HepG2 (cell line): ENCODE results near the gene AHCY. TPM values are rescaled to one million over a fixed set of nuclear protein-coding genes. Genes with fewer than 3 reads are reported as not detected.

ENCODE experiments used
- ATAC-seq: fragments of 200-7000 bp; cut with Tn5 transposase; 3 replicates; pipeline ENCODE4 v1.9.1; 2020; ENCODE audit warnings: mild to moderate bottlenecking, moderate library complexity
- BruUV-seq: library from RNA; stranded (reverse); fragments of 400-500 nt; replicated peaks from 2 replicates; lab custom pipeline; 2021; lab: Mats Ljungman, UMichigan
- CTCF ChIA-PET: fragments of 300-600 bp; formaldehyde crosslinking; extraction: SDS; loops from one replicate; lab custom pipeline; 2021; ENCODE audit warnings: low total read pairs, inconsistent platforms, low intra/inter-chr PET ratio; lab: Yijun Ruan, JAX
- POLR2A ChIA-PET: fragments of 350-600 bp; sonication (Branson Sonifier 250); formaldehyde crosslinking; loops from one replicate; lab custom pipeline; 2020; ENCODE audit warnings: antibody characterized with exemption, inconsistent platforms; lab: Yijun Ruan, JAX
- DNase-seq: peaks from one replicate; pipeline ENCODE4 v3.0.0-alpha.2; 2015; ENCODE audit warnings: low spot score
- FAIRE-seq: peaks from 3 replicates; lab custom pipeline; 2011; peaks lifted over from hg19 to GRCh38; lab: Jason Lieb, UNC
- H2AFZ ChIP-seq: one replicate; pipeline ENCODE4 v1.6.1; 2011; ENCODE audit warnings: low read length, inconsistent platforms
- H3K27ac ChIP-seq: fragments of 300-600 bp; 3 replicates; pipeline ENCODE4 v1.8.0; 2011; ENCODE audit warnings: mixed run types, mild to moderate bottlenecking, mixed read lengths, low read length, inconsistent platforms; ENCODE audit not compliant: insufficient read depth; ENCODE audit errors: extremely low read length
- H3K27me3 ChIP-seq, 2 experiments: fragments of 200-600 bp in 1 of 2; 2 replicates in 1 of 2; 3 replicates in 1 of 2; pipeline versions ENCODE4 v1.6.0 to v1.8.0; 2011; ENCODE audit warnings: low read length in 2 of 2, mild to moderate bottlenecking in 2 of 2, moderate library complexity in 2 of 2, inconsistent platforms in 1 of 2; ENCODE audit not compliant: insufficient read depth in 2 of 2, control insufficient read depth in 1 of 2
- H3K36me3 ChIP-seq, 2 experiments: fragments of 200-600 bp in 1 of 2; replicated peaks in 1 of 2; 2 replicates in 1 of 2; 3 replicates in 1 of 2; pipeline versions ENCODE4 v1.5.1 to v1.8.0; 2011; ENCODE audit warnings: low read length in 2 of 2, inconsistent platforms in 1 of 2; ENCODE audit not compliant: insufficient read depth in 2 of 2, control insufficient read depth in 1 of 2
- H3K4me1 ChIP-seq: 2 replicates; pipeline ENCODE4 v1.5.1; 2012; ENCODE audit warnings: low read length, inconsistent platforms; ENCODE audit not compliant: insufficient read depth
- H3K4me2 ChIP-seq: 2 replicates; pipeline ENCODE4 v1.6.0; 2011; ENCODE audit warnings: low read depth, low read length, inconsistent platforms
- H3K4me3 ChIP-seq, 3 experiments: fragments of 200-600 bp in 1 of 3; sonication (generic), shearing (Covaris generic) in 1 of 3; replicated peaks in 1 of 3; 2 replicates each; pipeline ENCODE4 v1.5.1; 2011 to 2016; ENCODE audit warnings: low read length in 3 of 3, inconsistent platforms in 2 of 3, low read depth in 2 of 3, mild to moderate bottlenecking in 2 of 3, control low read depth in 1 of 3, mixed read lengths in 1 of 3; ENCODE audit not compliant: insufficient read depth in 1 of 3
- H3K79me2 ChIP-seq: one replicate; pipeline ENCODE4 v1.6.1; 2011; ENCODE audit warnings: low read length, inconsistent platforms; ENCODE audit not compliant: insufficient read depth
- H3K9ac ChIP-seq: 2 replicates; pipeline ENCODE4 v1.6.0; 2011; ENCODE audit warnings: mild to moderate bottlenecking, low read depth, low read length, inconsistent platforms; ENCODE audit not compliant: insufficient read depth
- H3K9me3 ChIP-seq: 2 replicates; pipeline ENCODE4 v1.5.1; 2012; ENCODE audit warnings: mild to moderate bottlenecking, low read length
- H4K20me1 ChIP-seq: 2 replicates; pipeline ENCODE4 v1.6.0; 2011; ENCODE audit warnings: inconsistent platforms, mild to moderate bottlenecking, low read length, moderate library complexity; ENCODE audit not compliant: insufficient read depth
- BHLHE40 ChIP-seq: IDR thresholded peaks from 2 replicates; pipeline ENCODE4 v1.6.1; 2011; ENCODE audit warnings: low read length, improper control_type of control experiment
- TSC22D2 ChIP-seq: sonication (generic); formaldehyde crosslinking; IDR thresholded peaks from 2 replicates; pipeline ENCODE4 v1.5.1; 2020; ENCODE audit warnings: missing genetic modification reagents, mild to moderate bottlenecking, borderline replicate concordance
- ZFP36L1 ChIP-seq: sonication (generic); formaldehyde crosslinking; IDR thresholded peaks from 2 replicates; pipeline ENCODE4 v1.8.0; 2022; ENCODE audit warnings: mild to moderate bottlenecking, missing genetic modification reagents, moderate library complexity
- ZNF563 ChIP-seq: sonication (generic); formaldehyde crosslinking; IDR thresholded peaks from 2 replicates; pipeline ENCODE4 v1.8.0; 2022; ENCODE audit warnings: mild to moderate bottlenecking, moderate library complexity, missing genetic modification reagents
- ZNF605 ChIP-seq: sonication (generic); formaldehyde crosslinking; IDR thresholded peaks from 2 replicates; pipeline ENCODE4 v1.8.0; 2022; ENCODE audit warnings: mild to moderate bottlenecking, missing genetic modification reagents
- ZNF629 ChIP-seq: sonication (generic); formaldehyde crosslinking; conservative IDR thresholded peaks from 2 replicates; pipeline ENCODE4 v1.5.0; 2020; ENCODE audit warnings: missing genetic modification reagents
- WGBS: methylation state at CpG from one replicate; pipeline ENCODE4 v1.1.6; 2017; ENCODE audit warnings: low lambda C conversion rate; 5-methylcytosine and 5-hydroxymethylcytosine counted together
- in situ Hi-C: cut with HindIII; loops from 2 replicates; pipeline ENCODE4 v1.10.0; 2017; ENCODE audit warnings: low pct_unique_long_range_greater_than_20kb; ENCODE audit not compliant: extremely low pct_ligation_motif_present
- intact Hi-C: fragments of 100-400 bp; cut with micrococcal nuclease; formaldehyde crosslinking; loops from one replicate; pipeline ENCODE4 v1.10.0; 2022; ENCODE audit not compliant: unreplicated experiment
- polyA plus RNA-seq, 8 experiments: library from polyadenylated mRNA; depleted of rRNA in 3 of 8; stranded (reverse) in 7 of 8; unstranded in 1 of 8; fragments of >200 nt; fragmentation: Illumina TruSeq in 4 of 8; extraction: Trizol in 4 of 8; gene quantifications; 2 replicates each; pipeline versions ENCODE4 v1.2.1 to v1.2.3, GENCODE V29; 2011 to 2016; ENCODE audit warnings: low read depth in 4 of 8, missing spikeins in 1 of 8, mixed read lengths in 1 of 8; ENCODE audit not compliant: insufficient read depth in 1 of 8
- total RNA-seq, 5 experiments: library from RNA; depleted of rRNA; stranded (reverse); fragments of >200 nt; fragmentation: Illumina TruSeq; extraction: Trizol; gene quantifications; 2 replicates each; pipeline ENCODE4 v1.2.3, GENCODE V29; 2016; ENCODE audit warnings: low read depth in 1 of 5
- TF ChIP-seq, protein P1 (sequence below): IDR thresholded peaks from 2 replicates; pipeline ENCODE4 v1.6.1; 2016; ENCODE audit warnings: missing biosample characterization, missing genetic modification reagents, low read depth
- TF ChIP-seq, protein P2 (sequence below): sonication (generic); formaldehyde crosslinking; IDR thresholded peaks from 2 replicates; pipeline ENCODE4 v1.5.0; 2020; ENCODE audit warnings: mild to moderate bottlenecking, missing genetic modification reagents

The AHCY gene
- total and polyA plus RNA-seq, 2 of the 13 experiments (the other 11 are each of a cell fraction or from before 2014, with no cell fraction given), result 407 to 419 TPM

DNA sequence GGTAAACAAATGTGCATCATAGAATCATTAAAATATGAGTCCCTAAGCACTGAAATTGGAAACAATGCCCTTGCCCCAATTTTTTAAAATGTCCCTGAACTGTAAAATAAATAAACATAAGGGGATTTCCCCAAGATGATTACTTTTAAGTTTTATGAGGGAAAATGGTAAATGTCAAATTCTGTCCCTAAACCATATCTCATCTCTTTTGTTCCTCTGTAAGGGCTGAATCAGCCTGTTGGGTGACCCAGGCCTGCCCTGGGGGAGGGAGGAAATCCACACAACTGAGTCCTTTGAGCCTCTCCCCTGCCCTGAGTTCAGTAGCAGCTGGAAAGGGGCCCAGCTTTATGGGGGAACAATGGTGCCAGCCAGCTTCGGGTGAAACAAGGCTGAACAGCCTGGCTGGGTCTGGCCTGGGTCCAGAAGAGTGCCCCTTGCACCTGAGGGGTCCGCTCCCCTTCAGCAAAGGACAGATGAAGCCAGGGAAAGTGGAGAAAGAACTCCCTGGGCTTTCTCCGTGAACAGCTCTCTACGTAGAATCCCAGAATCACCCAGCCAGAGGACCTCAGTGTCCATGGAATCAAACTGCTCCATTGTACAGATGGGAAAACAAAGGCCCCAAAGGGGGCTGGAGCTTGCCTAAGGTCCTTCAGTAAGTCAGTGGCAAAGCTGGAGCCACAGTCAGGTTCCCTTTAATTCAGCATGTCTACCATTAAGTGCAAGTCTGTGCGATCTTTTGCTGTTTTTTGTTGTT is 31.7 kb upstream of the AHCY start (continued):
- TF ChIP-seq, protein P1, sequence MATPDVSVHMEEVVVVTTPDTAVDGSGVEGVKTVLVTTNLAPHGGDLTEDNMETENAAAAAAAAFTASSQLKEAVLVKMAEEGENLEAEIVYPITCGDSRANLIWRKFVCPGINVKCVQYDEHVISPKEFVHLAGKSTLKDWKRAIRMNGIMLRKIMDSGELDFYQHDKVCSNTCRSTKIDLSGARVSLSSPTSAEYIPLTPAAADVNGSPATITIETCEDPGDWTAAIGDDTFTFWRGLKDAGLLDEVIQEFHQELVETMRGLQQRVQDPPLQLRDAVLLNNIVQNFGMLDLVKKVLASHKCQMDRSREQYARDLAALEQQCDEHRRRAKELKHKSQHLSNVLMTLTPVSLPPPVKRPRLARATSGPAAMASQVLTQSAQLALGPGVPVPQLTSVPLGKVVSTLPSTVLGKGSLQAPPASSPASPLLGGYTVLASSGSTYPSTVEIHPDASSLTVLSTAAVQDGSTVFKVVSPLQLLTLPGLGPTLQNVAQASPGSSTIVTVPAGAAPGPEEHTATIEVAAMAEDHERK, result no peak
- TF ChIP-seq ZNF629 (CRISPR knock-in tag) (peak; percentile 99), BHLHE40 (no peak), TSC22D2 (CRISPR knock-in tag) (no peak)

DNA sequence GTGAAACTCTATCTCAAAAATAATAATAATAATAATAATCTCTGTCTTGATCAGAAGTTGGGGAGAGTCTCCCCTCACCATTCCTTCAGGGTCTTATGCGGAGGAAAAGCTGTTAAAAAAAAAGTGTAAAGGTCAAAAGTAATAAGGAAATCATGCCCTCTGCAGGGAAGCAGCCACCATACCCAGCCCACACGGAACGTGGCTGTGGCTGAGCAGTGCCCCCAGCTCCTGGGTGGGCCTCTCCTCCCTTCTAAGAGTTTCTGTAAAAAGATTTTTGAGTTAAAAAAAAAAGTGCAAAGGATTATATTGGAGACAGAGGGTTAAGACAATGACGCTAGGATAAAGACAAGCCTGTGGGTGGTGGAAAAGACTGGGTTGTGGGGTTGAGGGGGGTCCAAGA is 30.6 kb upstream of the AHCY start:
- ATAC-seq, result no peak
- ChIA-PET POLR2A (interaction anchor here (2.6 to 7.5 kb wide), 2 partner anchors 11 to 29 kb away, joined by 25 to 89 read pairs; partner anchors contain the start of gene ITCH), CTCF (no interaction called here)
- Histone ChIP-seq H4K20me1 (no peaks in the 10 kb centered on the region), H3K27me3 (no peaks in the 10 kb centered on the region), H3K4me2 (no peak overlapping the region), H3K9ac (no peak overlapping the region), H3K79me2 (no peaks in the 10 kb centered on the region), H3K4me1 (peaks cover 78% of the 10 kb centered on the region), H3K36me3 (no peaks in the 10 kb centered on the region), H3K27ac (no peak overlapping the region), H3K4me3 (no peak overlapping the region), H2AFZ (no peak overlapping the region), H3K9me3 (no peaks in the 10 kb centered on the region)
- intact Hi-C loops (loop anchor here (5.0 kb wide), 1 partner anchor 74 kb away; no protein-coding TSS in a partner anchor), in situ Hi-C loops (no loop called here)
- DNase-seq, result no peak
- WGBS, result 91% methylated on average over 4 of the region's 4 CpGs
- BruUV-seq, result no TSS peak
- TF ChIP-seq ZNF563 (CRISPR knock-in tag) (peak; percentile 58; the same call in 1 of the 2 replicates), ZFP36L1 (CRISPR knock-in tag) (no peak), ZNF605 (CRISPR knock-in tag) (0 out of 2 replicates have a peak, but pooled peaks have one; percentile 34)
- TF ChIP-seq, protein P2, sequence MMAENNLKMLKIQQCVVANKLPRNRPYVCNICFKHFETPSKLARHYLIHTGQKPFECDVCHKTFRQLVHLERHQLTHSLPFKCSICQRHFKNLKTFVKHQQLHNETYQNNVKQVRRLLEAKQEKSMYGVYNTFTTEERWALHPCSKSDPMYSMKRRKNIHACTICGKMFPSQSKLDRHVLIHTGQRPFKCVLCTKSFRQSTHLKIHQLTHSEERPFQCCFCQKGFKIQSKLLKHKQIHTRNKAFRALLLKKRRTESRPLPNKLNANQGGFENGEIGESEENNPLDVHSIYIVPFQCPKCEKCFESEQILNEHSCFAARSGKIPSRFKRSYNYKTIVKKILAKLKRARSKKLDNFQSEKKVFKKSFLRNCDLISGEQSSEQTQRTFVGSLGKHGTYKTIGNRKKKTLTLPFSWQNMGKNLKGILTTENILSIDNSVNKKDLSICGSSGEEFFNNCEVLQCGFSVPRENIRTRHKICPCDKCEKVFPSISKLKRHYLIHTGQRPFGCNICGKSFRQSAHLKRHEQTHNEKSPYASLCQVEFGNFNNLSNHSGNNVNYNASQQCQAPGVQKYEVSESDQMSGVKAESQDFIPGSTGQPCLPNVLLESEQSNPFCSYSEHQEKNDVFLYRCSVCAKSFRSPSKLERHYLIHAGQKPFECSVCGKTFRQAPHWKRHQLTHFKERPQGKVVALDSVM, result 0 out of 2 replicates have a peak, but pooled peaks have one; percentile 15
- FAIRE-seq, result no peak
